HK-2 (cell line): ENCODE data around the gene DISC1.
A peak's percentile ranks its signal among the peaks of the same experiment; 100 is the strongest.
"Not testable (repeated sequence)": the region's sequence is repeated elsewhere in the genome, so short reads cannot be mapped to it uniquely, and the experiment has no call there.

Source experiments
- DNase-seq: peaks from one replicate; pipeline ENCODE4 v3.0.0-alpha.2; 2018; ENCODE audit not compliant: unreplicated experiment

DISC1 gene

DNA sequence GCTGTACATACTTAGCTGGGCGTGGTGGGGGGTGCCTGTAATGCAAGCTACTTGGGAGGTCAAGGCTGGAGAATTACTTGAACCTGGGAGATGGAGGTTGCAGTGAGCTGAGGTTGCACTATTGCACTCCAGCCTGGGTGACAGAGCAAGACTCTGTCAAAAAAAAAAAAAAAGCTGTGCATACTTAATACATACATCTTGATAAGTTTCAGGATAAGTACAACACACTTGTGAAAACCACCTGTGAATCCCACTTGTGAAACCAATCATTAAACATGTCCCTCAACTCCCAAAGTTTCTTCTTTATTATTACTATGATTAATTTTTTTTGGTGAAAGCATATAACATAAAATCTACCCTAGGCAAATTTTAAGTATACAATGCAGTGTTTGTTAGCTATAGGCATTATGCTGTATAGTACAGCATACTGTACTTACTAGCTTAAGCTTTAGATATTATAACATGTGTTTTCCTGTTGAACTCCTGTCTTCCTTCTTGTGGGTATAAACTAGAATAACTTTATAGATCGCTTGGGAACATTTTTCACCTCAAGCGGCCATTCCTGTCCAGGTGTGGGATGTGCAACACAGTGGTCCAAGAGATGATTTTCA is 41.4 kb downstream of the DISC1 start:
- no peak for DNase-seq

- DNase-seq = no peak
Observed at GRCh38 chr1:231668826-231669225, 42.2 kb downstream of the DISC1 start.

DNA sequence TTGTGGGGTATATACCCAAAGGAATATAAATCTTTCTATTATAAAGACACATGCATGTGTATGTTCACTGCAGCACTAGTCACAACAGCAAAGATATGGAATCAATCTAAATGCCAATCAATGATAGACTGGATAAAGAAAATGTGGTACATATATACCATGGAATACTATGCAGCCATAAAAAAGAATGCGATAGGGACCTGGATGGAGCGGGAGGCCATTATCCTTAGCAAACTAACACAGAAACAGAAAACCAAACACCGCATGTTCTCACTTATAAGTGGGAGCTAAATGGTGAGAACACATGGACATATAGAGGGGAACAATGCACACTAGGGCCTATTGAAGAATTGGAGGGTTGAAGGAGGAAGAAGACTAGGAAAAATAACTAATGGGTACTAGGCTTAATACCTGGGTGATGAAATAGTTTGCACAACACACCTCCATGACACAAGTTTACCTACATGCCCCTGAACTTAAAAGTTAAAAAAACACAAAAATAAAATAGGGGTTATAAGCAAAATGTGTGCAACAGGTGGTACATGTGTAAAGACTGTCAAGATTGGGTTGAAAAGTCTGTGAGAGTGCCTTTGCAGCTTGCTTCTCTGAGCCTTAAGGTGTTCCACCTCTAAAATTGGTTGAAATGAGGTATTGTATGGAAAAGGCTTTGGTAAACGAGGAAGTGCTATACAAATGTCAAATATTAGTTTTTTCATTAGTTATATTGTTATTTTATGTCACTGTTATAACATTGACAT is 43.5 kb downstream of the DISC1 start:
- DNase-seq = not testable (repeated sequence)

GRCh38 chr1:231670755-231671154 is 44.2 kb downstream of the DISC1 start:
- no peak for DNase-seq

- no peak for DNase-seq
Observed at GRCh38 chr1:231674575-231674974, 48.0 kb downstream of the DISC1 start.

- DNase-seq = no peak
Observed at GRCh38 chr1:231676487-231676886, 49.9 kb downstream of the DISC1 start.

DNA sequence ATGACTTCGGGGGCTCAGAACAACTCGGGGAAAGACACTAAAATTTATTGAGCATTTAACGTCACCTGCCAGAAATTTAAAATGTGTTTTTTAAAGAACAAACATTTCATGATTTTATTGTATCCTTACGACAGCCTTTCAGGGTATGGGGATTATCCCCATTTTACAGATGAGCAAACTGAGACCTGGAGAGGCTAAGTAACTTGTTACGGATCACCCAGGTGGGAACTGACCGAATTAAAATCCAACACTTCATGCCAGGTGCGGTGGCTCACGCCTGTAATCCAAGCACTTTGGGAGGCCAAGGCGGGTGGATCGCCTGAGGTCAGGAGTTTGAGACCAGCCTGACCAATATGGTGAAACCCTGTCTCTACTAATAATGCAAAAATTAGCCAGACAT is 50.9 kb downstream of the DISC1 start:
- DNase-seq = no peak

DNA sequence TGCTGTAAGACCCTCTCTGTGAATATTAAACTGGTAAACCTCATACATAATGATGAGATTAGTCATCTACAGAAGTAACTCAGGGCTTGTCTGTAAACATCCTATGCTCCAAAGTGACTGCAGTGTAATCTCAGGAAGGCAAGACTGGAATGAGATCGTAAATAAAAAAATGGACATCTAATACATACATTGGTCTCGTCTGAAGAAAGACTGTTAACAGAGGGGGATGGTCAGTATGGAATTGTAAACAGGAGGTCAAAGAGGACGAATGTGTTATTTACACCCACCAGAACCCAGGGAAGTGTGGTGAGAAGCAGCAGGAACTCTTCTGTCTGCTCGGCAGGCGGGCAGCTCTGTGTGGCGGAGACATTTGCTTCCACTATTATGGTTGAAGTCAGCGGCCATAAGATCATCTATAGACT is 51.4 kb downstream of the DISC1 start:
- no peak for DNase-seq

- peak; percentile 6 for DNase-seq
Observed at GRCh38 chr1:231679109-231679508, 52.5 kb downstream of the DISC1 start.

GRCh38 chr1:231681006-231681405 is 54.4 kb downstream of the DISC1 start:
- DNase-seq = no peak

- no peak for DNase-seq
Observed at GRCh38 chr1:231682779-231683178, 56.2 kb downstream of the DISC1 start.

GRCh38 chr1:231683439-231684165 is 57.0 kb downstream of the DISC1 start:
- DNase-seq = no peak

GRCh38 chr1:231684356-231685244 is 58.0 kb downstream of the DISC1 start:
- DNase-seq = no peak

DNA sequence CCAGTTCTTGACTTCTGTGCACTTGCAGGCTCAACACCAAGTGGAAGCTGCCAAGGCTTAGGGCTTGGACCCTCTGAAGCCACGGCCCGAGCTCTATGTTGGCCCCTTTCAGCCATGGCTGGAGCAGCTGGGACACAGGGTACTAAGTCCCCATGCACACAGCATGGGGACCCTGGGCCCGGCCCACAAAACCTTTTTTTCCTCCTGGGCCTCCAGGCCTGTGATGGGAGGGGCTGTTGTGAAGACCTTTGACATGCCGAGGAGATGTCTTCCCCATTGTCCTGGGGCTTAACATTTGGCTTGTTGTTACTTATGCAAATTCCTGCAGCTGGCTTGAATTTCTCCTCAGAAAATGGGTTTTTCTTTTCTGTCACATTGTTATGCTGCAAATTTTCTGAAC is 59.8 kb downstream of the DISC1 start:
- DNase-seq = no peak

- DNase-seq = no peak
Observed at GRCh38 chr1:231688989-231689388, 62.4 kb downstream of the DISC1 start.

DNA sequence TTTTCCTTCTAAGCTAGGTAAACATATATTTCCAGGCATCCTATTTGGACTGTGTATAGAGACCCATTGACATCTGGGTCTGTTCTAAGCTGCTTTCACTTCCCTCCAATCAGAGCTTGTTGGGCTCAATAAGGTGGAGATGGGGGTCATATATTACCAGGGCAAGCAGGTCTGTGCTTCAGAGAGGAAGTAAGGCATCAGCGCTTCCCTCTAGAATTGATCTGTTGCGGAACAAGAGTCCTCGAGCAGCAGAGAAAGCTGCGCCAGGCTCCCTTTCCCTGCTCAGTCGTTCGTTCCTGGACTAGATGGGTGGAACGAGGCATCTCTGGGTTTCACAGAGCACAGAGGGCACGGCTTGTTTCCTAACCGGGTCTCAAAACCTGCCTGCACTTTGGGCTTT is 63.5 kb downstream of the DISC1 start:
- no peak for DNase-seq

- DNase-seq = no peak
Observed at GRCh38 chr1:231691618-231692259, 65.1 kb downstream of the DISC1 start.

DNA sequence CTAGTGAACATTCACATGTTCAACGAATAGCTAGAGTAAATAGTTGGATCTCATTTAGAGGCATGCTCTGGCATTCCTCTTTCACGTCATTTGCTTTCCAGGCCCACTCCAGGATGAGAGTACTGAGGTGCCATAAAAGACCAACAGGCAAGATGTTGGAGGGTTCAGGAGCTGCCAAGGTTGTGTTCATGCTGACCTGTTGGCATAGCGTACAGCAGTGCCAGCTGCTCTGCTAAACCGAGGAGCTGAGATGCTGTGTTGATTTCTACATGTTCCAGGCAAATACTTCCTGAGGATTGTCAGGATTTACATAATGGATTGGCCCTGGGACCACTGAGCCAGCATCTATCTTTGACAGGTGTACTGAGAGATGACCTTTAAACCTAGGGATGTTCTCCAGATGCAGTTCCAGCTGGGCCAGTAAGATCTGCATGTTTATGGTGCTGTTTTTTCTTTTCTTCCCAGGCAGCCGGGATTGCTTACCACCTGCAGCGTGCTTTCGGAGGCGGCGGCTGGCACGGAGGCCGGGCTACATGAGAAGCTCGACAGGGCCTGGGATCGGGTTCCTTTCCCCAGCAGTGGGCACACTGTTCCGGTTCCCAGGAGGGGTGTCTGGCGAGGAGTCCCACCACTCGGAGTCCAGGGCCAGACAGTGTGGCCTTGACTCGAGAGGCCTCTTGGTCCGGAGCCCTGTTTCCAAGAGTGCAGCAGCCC is 66.9 kb downstream of the DISC1 start:
- no peak for DNase-seq

DNA sequence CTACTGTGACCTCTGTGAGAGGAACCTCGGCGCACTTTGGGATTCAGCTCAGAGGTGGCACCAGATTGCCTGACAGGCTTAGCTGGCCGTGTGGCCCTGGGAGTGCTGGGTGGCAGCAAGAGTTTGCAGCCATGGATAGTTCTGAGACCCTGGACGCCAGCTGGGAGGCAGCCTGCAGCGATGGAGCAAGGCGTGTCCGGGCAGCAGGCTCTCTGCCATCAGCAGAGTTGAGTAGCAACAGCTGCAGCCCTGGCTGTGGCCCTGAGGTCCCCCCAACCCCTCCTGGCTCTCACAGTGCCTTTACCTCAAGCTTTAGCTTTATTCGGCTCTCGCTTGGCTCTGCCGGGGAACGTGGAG is 67.5 kb downstream of the DISC1 start:
- no peak for DNase-seq

DNA sequence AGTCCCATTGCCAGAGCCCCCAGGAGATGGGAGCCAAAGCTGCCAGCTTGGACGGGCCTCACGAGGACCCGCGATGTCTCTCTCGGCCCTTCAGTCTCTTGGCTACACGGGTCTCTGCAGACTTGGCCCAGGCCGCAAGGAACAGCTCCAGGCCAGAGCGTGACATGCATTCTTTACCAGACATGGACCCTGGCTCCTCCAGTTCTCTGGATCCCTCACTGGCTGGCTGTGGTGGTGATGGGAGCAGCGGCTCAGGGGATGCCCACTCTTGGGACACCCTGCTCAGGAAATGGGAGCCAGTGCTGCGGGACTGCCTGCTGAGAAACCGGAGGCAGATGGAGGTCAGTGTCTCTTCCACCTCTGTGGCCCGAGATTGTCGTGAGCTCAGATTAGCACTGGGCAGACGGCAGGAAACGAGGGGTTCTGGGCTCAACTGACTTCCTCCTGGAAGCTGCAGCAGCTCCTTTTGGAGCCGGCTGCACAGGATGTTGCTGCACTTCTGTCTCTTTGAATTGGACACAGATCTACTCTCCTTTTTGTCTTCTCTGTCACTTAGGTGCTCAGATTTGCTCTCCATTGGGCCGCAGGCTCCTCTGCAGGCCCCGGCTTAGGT is 68.0 kb downstream of the DISC1 start:
- no peak for DNase-seq
